Amygdala (tissue), 56 donors: Measurements from ENCODE around the gene NOX4.

Experiments used
- DNase-seq, 56 donors: peaks; one replicate each; lab custom pipeline; 2025; lab: John Stamatoyannopoulos, UW

NOX4 gene

GRCh38 chr11:89490981-89491690 is at the start of gene NOX4:
NOX4 (minus strand) TSS chr11:89491375; CDS start chr11:89491246, 129 bp downstream.
- peak in 44 of 56 donors; percentile 4 to 69 (median 18) for DNase-seq

GRCh38 chr11:89540826-89541225 is 49.7 kb upstream of the NOX4 start:
- no peak for DNase-seq

GRCh38 chr11:89537936-89538335 is 46.8 kb upstream of the NOX4 start:
- no peak for DNase-seq

- no peak for DNase-seq
Observed at GRCh38 chr11:89536926-89537325, 45.8 kb upstream of the NOX4 start.

- no peak for DNase-seq
Observed at GRCh38 chr11:89535221-89535620, 44.0 kb upstream of the NOX4 start.

GRCh38 chr11:89529626-89530380 is 38.6 kb upstream of the NOX4 start:
- no peak for DNase-seq

- DNase-seq: no peak
Observed at GRCh38 chr11:89521792-89522191, 30.6 kb upstream of the NOX4 start.

- no peak for DNase-seq
Observed at GRCh38 chr11:89521294-89521693, 30.1 kb upstream of the NOX4 start.

- no peak for DNase-seq
Observed at GRCh38 chr11:89516496-89516895, 25.3 kb upstream of the NOX4 start.

- DNase-seq: no peak
Observed at GRCh38 chr11:89508544-89508943, 17.4 kb upstream of the NOX4 start.

- no peak for DNase-seq
Observed at GRCh38 chr11:89504270-89504669, 13.1 kb upstream of the NOX4 start.

GRCh38 chr11:89503422-89503821 is 12.2 kb upstream of the NOX4 start:
- no peak for DNase-seq

- no peak for DNase-seq
Observed at GRCh38 chr11:89502301-89502700, 11.1 kb upstream of the NOX4 start.

- DNase-seq: no peak
Observed at GRCh38 chr11:89500336-89500735, 9.2 kb upstream of the NOX4 start.

GRCh38 chr11:89498845-89499448 is 7.8 kb upstream of the NOX4 start:
- DNase-seq: no peak

- DNase-seq: no peak
Observed at GRCh38 chr11:89495951-89496350, 4.8 kb upstream of the NOX4 start.

- DNase-seq: no peak
Observed at GRCh38 chr11:89493431-89493830, 2.3 kb upstream of the NOX4 start.

GRCh38 chr11:89490602-89490980 is 584 bp downstream of the NOX4 start:
- DNase-seq: no peak

- DNase-seq: no peak
Observed at GRCh38 chr11:89489930-89490329, 1.2 kb downstream of the NOX4 start.

GRCh38 chr11:89487016-89487415 is 4.2 kb downstream of the NOX4 start:
- DNase-seq: no peak

GRCh38 chr11:89484896-89485295 is 6.3 kb downstream of the NOX4 start:
- no peak for DNase-seq

GRCh38 chr11:89477175-89477574 is 14.0 kb downstream of the NOX4 start:
- DNase-seq: no peak
